Heart right ventricle (tissue), 16 donors: ENCODE results near the gene CDKN2AIP. TPM values are rescaled to one million over a fixed set of nuclear protein-coding genes. Genes with fewer than 3 reads are reported as not detected.

Source experiments
- ATAC-seq, 8 donors: fragments of 200-7000 bp; cut with Tn5 transposase; one replicate each; pipeline ENCODE4 v1.9.1; 2020; ENCODE audit warnings: mild to moderate bottlenecking in 8 of 8, moderate library complexity in 8 of 8, moderate number of reproducible peaks in 1 of 8
- DNase-seq, 2 donors: peaks; one replicate each; pipeline ENCODE4 v3.0.0-alpha.2; 2020
- H3K27ac ChIP-seq, 10 donors: fragments of 200-600 bp; sonication (generic) in 2 of 10; one replicate each; pipeline versions ENCODE4 v1.5.0 to v1.8.0; 2020 to 2022; ENCODE audit warnings: mild to moderate bottlenecking in 3 of 10
- H3K27me3 ChIP-seq, 7 donors: fragments of 200-600 bp; one replicate each; pipeline ENCODE4 v1.8.0; 2021 to 2022; ENCODE audit warnings: mild to moderate bottlenecking in 2 of 7
- H3K36me3 ChIP-seq, 9 donors: fragments of 200-600 bp; sonication (generic) in 1 of 9; one replicate each; pipeline versions ENCODE4 v1.5.0 to v1.8.0; 2020 to 2022; ENCODE audit warnings: mild to moderate bottlenecking in 2 of 9
- H3K4me1 ChIP-seq, 9 donors: fragments of 200-600 bp; sonication (generic) in 1 of 9; one replicate each; pipeline versions ENCODE4 v1.5.0 to v1.8.0; 2020 to 2022; ENCODE audit warnings: mild to moderate bottlenecking in 4 of 9
- H3K4me3 ChIP-seq, 10 donors: fragments of 200-600 bp; sonication (generic) in 2 of 10; one replicate each; pipeline versions ENCODE4 v1.5.0 to v1.8.0; 2020 to 2022; ENCODE audit warnings: mild to moderate bottlenecking in 7 of 10, moderate library complexity in 2 of 10
- H3K9me3 ChIP-seq, 11 donors: fragments of 200-600 bp in 10 of 11; sonication (generic) in 2 of 11; one replicate each; pipeline versions ENCODE4 v1.5.0 to v1.8.0; 2013 to 2022; ENCODE audit warnings: mild to moderate bottlenecking in 2 of 11, control low read depth in 1 of 11, moderate library complexity in 1 of 11
- CTCF ChIP-seq, 9 donors: fragments of 200-600 bp; sonication (generic) in 2 of 9; IDR thresholded peaks; one replicate each; pipeline versions ENCODE4 v1.5.0 to v1.8.0; 2021 to 2022; ENCODE audit warnings: antibody characterized with exemption in 9 of 9, mild to moderate bottlenecking in 5 of 9, moderate library complexity in 1 of 9
- WGBS, 2 donors: extraction: QIAGEN DNeasy Blood & Tissue Kit; methylation state at CpG; one replicate each; pipeline ENCODE4 v1.1.7; 2013; ENCODE audit warnings: inconsistent platforms in 1 of 2; 5-methylcytosine and 5-hydroxymethylcytosine counted together
- intact Hi-C, 10 donors: fragments of 100-400 bp; cut with DNase I; formaldehyde crosslinking; loops; one replicate each; pipeline versions ENCODE4 v1.11.1 to v1.14.2; 2022
- polyA plus RNA-seq, 2 donors: library from polyadenylated mRNA; stranded (reverse); fragments of 200-250 nt; gene quantifications; one replicate each; pipeline ENCODE4 v1.2.3, GENCODE V29; 2013
- total RNA-seq, 10 donors: library from RNA; stranded (reverse); fragmentation: NEBNext Ultra II Directional in 3 of 10; extraction: Animal tissue kit (Norgen Biotek cat#: 25700) in 3 of 10; gene quantifications; one replicate each; pipeline versions ENCODE4 v1.2.1 to v1.2.4, GENCODE V29; 2021 to 2023
- donor health status: Arrhythmogenic right ventricular cardiomyopathy.
- donor health status: ischemic (EF 13 %, LVEDD 7.1; RV severe dilation, severe dysfunction).
- donor health status: healthy with polysubstance abuse.
- donor health status: DM: no; HTN: yes; CAD: no.
- donor health status: DM: no; HTN: no; CAD: no.
- donor health status: ischemic (EF 25% LVEDD 6.9; RV normal size, moderate dysfunction).
- donor health status: ischemic (EF 25% LVEDD 5.7; RV mildly dilated, moderate dysfunction).
- donor health status: healthy.
- donor health status: DM: yes; HTN: yes; CAD: no.
- donor health status: Ischemic cardiomyopathy.
- donor health status: ischemic (EF 35%, LVEDD 5.7; RV mildly dilated, moderate dysfunction).
- donor health status: nonischemic (EF 11% LVEDD 7.7; RV severe dilation, severe dysfunction).
- donor health status: DM: yes; HTN: yes; CAD: no.
- donor health status: PGD.
- donor health status: ischemic (EF 29% LVEDD 5.4; RV normal size, mild dysfunction).
- donor health status: nonischemic (EF 23%, LVEDD 6.1; RV moderate dilation, normal function).

The CDKN2AIP gene
- total and polyA plus RNA-seq, 12 donors = 5.6 to 12.7 (median 9.7) TPM

- H3K36me3 ChIP-seq = no peaks in the 10 kb centered on the region
- intact Hi-C loops = no loop called here
- peaks cover 0 to 14% (median 5%) of the 10 kb centered on the region in 9 donors for H3K4me1 ChIP-seq
- no peaks in the 10 kb centered on the region for H3K9me3 ChIP-seq
- no peak overlapping the region for H3K27ac ChIP-seq
- ATAC-seq = no peak
- TF ChIP-seq CTCF (IDR thresholded peaks at IDR 0.05) = no peak
- DNase-seq = no peak
- WGBS, 2 donors = 59 to 61% methylated on average over 5 of the region's 5 CpGs
- no peak overlapping the region for H3K4me3 ChIP-seq
- no peaks in the 10 kb centered on the region for H3K27me3 ChIP-seq
These were observed 9.7 kb upstream of the CDKN2AIP start for GRCh38 chr4:183434666-183435190.

GRCh38 chr4:183435803-183436202, 8.6 kb upstream of the CDKN2AIP start:
- Histone ChIP-seq H3K4me1 (peaks cover 0 to 9% (median 4%) of the 10 kb centered on the region in 9 donors), H3K4me3 (no peak overlapping the region), H3K27me3 (no peaks in the 10 kb centered on the region), H3K36me3 (no peaks in the 10 kb centered on the region), H3K9me3 (no peaks in the 10 kb centered on the region), H3K27ac (no peak overlapping the region)
- ATAC-seq (no peak), DNase-seq (no peak)
- no peak for TF ChIP-seq CTCF (IDR thresholded peaks at IDR 0.05)
- intact Hi-C loops = no loop called here
- WGBS, 2 donors = 74 to 75% methylated on average over 5 of the region's 5 CpGs

- Histone ChIP-seq H3K27me3 (no peaks in the 10 kb centered on the region), H3K4me3 (no peak overlapping the region), H3K27ac (no peak overlapping the region), H3K9me3 (no peaks in the 10 kb centered on the region), H3K36me3 (no peaks in the 10 kb centered on the region), H3K4me1 (peaks cover 0 to 4% (median 0%) of the 10 kb centered on the region in 9 donors)
- intact Hi-C loops = no loop called here
- TF ChIP-seq CTCF (IDR thresholded peaks at IDR 0.05) = no peak
- no peak for DNase-seq
- WGBS, 2 donors = 80 to 82% methylated on average over 6 of the region's 6 CpGs
- ATAC-seq = no peak
These were observed 8.0 kb upstream of the CDKN2AIP start for GRCh38 chr4:183436417-183436816.

- ATAC-seq = no peak
- WGBS, 2 donors = 92 to 95% methylated on average over 1 of the region's 1 CpG
- Histone ChIP-seq H3K27ac (no peak overlapping the region), H3K27me3 (no peaks in the 10 kb centered on the region), H3K9me3 (no peaks in the 10 kb centered on the region), H3K4me3 (no peak overlapping the region), H3K4me1 (peaks cover 0 to 2% (median 0%) of the 10 kb centered on the region in 9 donors), H3K36me3 (no peaks in the 10 kb centered on the region)
- intact Hi-C loops = no loop called here
- TF ChIP-seq CTCF (IDR thresholded peaks at IDR 0.05) = no peak
- DNase-seq = no peak
These were observed 7.0 kb upstream of the CDKN2AIP start for GRCh38 chr4:183437452-183437851.
